ENCODE measurements around the gene GOLGA3. TPM values are rescaled to one million over a fixed set of nuclear protein-coding genes. Genes with fewer than 3 reads are reported as not detected.

GOLGA3 gene
- 60.8 and 63.0 TPM in 2 replicates for total RNA-seq

DNA sequence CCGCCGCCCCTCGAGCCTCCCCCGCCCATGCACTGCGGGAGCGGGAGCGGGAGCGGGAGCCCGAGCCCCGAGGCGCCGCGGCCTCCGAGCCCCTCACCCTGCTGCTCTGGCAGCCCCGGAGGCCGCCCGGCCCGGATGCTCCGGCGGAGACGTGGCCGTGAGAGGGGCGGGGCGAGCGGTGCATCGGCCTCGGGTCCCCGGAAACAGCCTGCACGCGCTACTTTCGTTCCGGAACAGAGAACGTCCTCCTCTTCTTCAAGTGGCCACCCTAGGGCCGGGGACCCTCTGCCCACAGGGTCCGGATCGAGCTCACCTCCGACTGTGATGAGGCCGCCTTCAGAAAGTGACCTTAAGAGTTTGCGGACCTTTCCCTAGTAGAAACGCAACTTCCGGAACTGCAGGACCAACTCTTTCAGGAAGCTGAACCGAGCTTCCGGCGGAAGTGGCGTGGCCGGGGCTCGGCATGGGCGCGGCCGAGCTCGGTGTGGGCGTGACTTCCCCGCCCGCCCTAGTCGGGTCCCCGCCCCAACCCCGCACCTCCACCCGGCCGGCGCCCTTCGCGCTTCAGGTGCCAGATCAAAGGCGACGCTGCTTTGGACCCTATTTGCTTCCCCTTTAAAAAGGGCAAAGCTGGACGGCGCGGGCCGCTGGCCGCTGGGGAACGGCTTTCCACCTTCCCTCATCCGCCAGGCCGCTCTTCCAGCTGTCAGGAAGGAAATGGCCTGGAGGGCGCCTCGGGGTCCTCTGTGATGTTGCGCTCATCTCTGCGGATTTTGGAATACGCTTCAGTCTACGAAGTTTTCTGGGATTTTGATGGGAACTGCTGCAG lies at the start of gene GOLGA3:
Gene GOLGA3 (minus strand): TSS at position 164 of the 829 bp plus-strand sequence. CDS start 6,741 bp downstream, outside the sequence.

DNA sequence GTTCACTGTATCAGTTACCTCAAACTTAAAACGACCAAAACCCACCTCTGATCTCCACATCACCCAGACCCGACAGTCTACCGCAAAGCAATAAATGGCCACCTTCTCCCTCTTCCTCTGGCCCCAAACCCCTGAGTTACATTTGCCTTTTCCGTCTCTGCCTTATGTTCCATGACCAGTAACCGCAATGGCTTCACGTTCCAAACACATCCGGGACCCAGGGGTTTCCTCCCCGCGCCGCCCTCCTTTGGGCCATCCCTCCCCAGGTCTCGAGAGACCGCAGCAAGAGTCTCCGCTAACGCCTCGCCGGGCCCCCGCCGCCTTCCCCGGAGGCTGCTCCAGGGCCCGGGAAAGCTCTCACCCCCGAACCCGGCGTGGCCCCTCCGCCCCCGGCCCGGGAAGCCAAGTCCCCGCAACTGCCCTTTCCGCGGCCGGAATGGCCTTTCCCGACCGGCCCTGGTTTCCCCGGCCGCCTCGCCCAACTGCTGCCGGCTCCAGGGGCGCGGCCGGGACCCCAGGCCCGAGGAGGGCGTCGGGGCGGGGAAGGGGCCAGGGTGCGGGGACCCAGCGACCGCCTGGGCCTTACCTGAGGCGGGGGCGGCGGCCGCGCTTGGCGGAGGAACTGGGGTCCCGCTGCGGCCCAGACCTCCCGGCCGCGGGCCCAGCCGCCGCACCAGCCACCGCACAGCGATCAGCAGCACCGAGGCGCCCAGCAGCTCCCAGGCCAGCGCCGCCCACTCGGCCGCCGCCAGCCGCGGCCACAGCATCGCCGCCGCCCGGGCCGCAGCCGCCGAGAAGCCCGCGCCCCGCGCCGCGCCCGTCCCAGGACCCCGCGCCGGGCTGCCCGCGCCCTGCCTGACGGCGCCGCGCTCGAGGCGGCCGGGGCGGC lies 67.4 kb downstream of the GOLGA3 start, which contains the start of gene ANKLE2:
Gene ANKLE2 (minus strand): TSS at position 801 of the 889 bp plus-strand sequence. CDS start 34 bp downstream, at position 767.

Other genes starting within 250 kb of the GOLGA3 start
- gene LRCOL1, start 218.3 kb downstream of the GOLGA3 start, total RNA-seq: 0.50 TPM in 1 of 2 replicates, not detected in the other
- gene P2RX2, start 210.1 kb downstream of the GOLGA3 start, total RNA-seq: not detected in 2 replicates
- 22.4 and 25.3 TPM in 2 replicates for gene POLE, start 141.5 kb downstream of the GOLGA3 start, total RNA-seq
- 44.9 and 50.8 TPM in 2 replicates for gene PXMP2, start 141.3 kb downstream of the GOLGA3 start, total RNA-seq
- 40.6 and 44.9 TPM in 2 replicates for gene PGAM5, start 118.0 kb downstream of the GOLGA3 start, total RNA-seq
- 35.8 and 40.2 TPM in 2 replicates for gene ANKLE2, start 67.0 kb downstream of the GOLGA3 start, total RNA-seq
- 23.7 and 27.4 TPM in 2 replicates for gene CHFR, start 58.7 kb upstream of the GOLGA3 start, total RNA-seq
- gene ZNF605, start 127.4 kb upstream of the GOLGA3 start, total RNA-seq: 1.5 and 1.9 TPM in 2 replicates
- gene ZNF26, start 157.5 kb upstream of the GOLGA3 start, total RNA-seq: 4.8 and 4.9 TPM in 2 replicates
- gene ZNF84, start 208.6 kb upstream of the GOLGA3 start, total RNA-seq: 6.4 and 8.4 TPM in 2 replicates